ENCODE measurements around the gene MIOX.

The MIOX gene

GRCh38 chr22:50446708-50447575, 39.7 kb upstream of the MIOX start:
- no peak overlapping the region for H3K4me3 ChIP-seq (ENCODE audit: low read length)
- H3K4me1 ChIP-seq (ENCODE audit: control insufficient read depth, low read length): peaks cover 45% of the 10 kb centered on the region
- TF ChIP-seq EZH2phosphoT487 (IDR thresholded peaks at IDR 0.05; ENCODE audit: borderline replicate concordance, low read length) (no peak), CTCF (IDR thresholded peaks at IDR 0.05; ENCODE audit: low read depth, low read length, poor library complexity, severe bottlenecking) (no peak)
- H3K36me3 ChIP-seq (ENCODE audit: control insufficient read depth, low read length): peaks cover 81% of the 10 kb centered on the region
- H3F3A ChIP-seq (ENCODE audit: control insufficient read depth, insufficient read depth): peaks cover 49% of the 10 kb centered on the region
- H3K27me3 ChIP-seq (ENCODE audit: control insufficient read depth, low read length): no peaks in the 10 kb centered on the region
- H3K27ac ChIP-seq (ENCODE audit: low read depth, low read length): no peak overlapping the region
- H3K79me2 ChIP-seq (ENCODE audit: control insufficient read depth, low read length): peaks cover 20% of the 10 kb centered on the region
- H3K9me2 ChIP-seq (replicated peaks; ENCODE audit: control insufficient read depth, low read length): no peaks in the 10 kb centered on the region
- H4K20me1 ChIP-seq (ENCODE audit: control insufficient read depth, insufficient read depth, low read depth, low read length): no peaks in the 10 kb centered on the region; the same call in 1 of the 2 replicates
- H3K9me3 ChIP-seq (ENCODE audit: control insufficient read depth, insufficient read depth, low read length): no peaks in the 10 kb centered on the region
- no peak overlapping the region for H3K4me2 ChIP-seq (ENCODE audit: low read length)

DNA sequence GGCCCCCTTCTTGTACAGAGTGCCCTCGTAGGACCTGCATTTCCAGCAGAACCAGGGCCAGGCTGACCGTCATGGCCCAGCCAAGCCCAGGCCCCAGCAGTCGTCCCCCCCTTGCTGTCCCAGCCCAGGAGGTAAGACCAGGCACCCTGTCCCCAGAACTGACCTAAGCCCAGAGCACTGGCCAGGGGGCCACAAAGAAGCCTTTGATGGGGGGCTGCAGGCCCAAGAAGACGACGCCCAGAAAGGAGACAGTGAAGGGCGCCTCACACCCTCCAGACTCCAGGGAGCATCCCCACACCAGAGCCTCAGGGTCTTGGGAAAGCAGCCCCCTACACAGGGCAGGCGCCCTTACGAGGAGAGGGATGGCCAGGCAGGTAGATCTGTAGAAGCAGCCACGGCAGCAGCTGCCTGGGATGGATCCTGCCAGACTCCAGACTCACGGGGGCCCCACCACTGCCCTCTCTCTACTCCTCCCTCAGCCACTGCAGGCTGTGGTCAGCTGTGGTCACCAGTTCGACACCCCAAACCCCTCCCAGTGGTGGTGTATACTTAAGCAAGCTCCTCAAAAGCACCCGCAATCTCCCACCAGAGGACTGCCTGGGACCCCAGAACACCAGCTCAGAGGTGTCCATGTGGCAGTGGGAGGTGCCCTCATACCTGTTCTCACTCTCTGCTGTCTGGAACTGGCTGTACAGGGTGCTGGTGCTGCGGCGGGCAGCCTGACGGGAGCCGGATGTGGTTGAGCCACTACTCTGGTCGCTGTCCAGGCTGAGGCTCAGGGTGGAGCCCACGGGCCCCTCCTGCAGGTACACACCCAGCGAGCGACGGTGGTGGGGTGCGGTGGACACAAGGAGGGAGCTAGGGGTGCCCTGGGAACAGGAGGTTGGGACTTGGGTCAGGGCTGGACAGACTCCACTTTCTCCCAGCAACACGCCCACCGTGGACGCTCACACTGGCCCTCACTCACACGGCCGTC, 38.8 kb upstream of the MIOX start:
- Histone ChIP-seq H3K9me2 (replicated peaks; ENCODE audit: control insufficient read depth, low read length) (no peaks in the 10 kb centered on the region), H3K4me2 (ENCODE audit: low read length) (no peak overlapping the region), H3K27me3 (ENCODE audit: control insufficient read depth, low read length) (no peaks in the 10 kb centered on the region), H3K4me1 (ENCODE audit: control insufficient read depth, low read length) (peaks cover 54% of the 10 kb centered on the region), H3K27ac (ENCODE audit: low read depth, low read length) (no peak overlapping the region), H3F3A (ENCODE audit: control insufficient read depth, insufficient read depth) (peaks cover 57% of the 10 kb centered on the region), H3K36me3 (ENCODE audit: control insufficient read depth, low read length) (peaks cover 88% of the 10 kb centered on the region), H3K4me3 (ENCODE audit: low read length) (no peak overlapping the region), H4K20me1 (ENCODE audit: control insufficient read depth, insufficient read depth, low read depth, low read length) (no peaks in the 10 kb centered on the region; the same call in 1 of the 2 replicates), H3K9me3 (ENCODE audit: control insufficient read depth, insufficient read depth, low read length) (no peaks in the 10 kb centered on the region), H3K79me2 (ENCODE audit: control insufficient read depth, low read length) (peaks cover 24% of the 10 kb centered on the region)
- TF ChIP-seq EZH2phosphoT487 (IDR thresholded peaks at IDR 0.05; ENCODE audit: borderline replicate concordance, low read length): no peak
- TF ChIP-seq CTCF (IDR thresholded peaks at IDR 0.05; ENCODE audit: low read depth, low read length, poor library complexity, severe bottlenecking): no peak

DNA sequence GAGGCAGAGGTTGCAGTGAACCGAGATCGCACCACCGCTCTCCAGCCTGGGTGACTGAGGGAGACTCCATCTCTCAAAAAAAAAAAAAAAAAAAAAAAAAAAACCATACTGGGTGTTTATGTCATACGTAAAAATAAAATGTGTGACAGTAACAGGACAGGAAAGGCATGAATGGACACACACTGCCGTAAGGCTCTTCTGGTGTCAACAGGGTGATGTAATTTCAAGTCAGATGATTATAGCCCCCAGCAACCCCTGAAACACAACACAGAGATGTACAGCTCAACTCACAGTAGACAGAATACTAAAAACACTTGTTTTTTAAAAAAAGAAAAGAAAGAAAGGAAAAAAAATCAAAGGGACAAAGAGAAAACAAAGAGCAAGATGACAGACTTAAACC, 34.0 kb upstream of the MIOX start:
- peaks cover 29% of the 10 kb centered on the region for H3K79me2 ChIP-seq (ENCODE audit: control insufficient read depth, low read length)
- H3K4me1 ChIP-seq (ENCODE audit: control insufficient read depth, low read length): peaks cover 52% of the 10 kb centered on the region
- H3K36me3 ChIP-seq (ENCODE audit: control insufficient read depth, low read length): peaks cover 92% of the 10 kb centered on the region
- H3K9me3 ChIP-seq (ENCODE audit: control insufficient read depth, insufficient read depth, low read length): no peaks in the 10 kb centered on the region
- peak overlapping the region; percentile 22; the same call in 1 of the 2 replicates for H3K27ac ChIP-seq (ENCODE audit: low read depth, low read length)
- no peaks in the 10 kb centered on the region for H3K27me3 ChIP-seq (ENCODE audit: control insufficient read depth, low read length)
- H3K4me2 ChIP-seq (ENCODE audit: low read length): no peak overlapping the region
- H4K20me1 ChIP-seq (ENCODE audit: control insufficient read depth, insufficient read depth, low read depth, low read length): no peaks in the 10 kb centered on the region
- no peak overlapping the region for H3K4me3 ChIP-seq (ENCODE audit: low read length)
- TF ChIP-seq CTCF (IDR thresholded peaks at IDR 0.05; ENCODE audit: low read depth, low read length, poor library complexity, severe bottlenecking) (no peak), EZH2phosphoT487 (IDR thresholded peaks at IDR 0.05; ENCODE audit: borderline replicate concordance, low read length) (no peak)
- no peaks in the 10 kb centered on the region for H3K9me2 ChIP-seq (replicated peaks; ENCODE audit: control insufficient read depth, low read length)
- H3F3A ChIP-seq (ENCODE audit: control insufficient read depth, insufficient read depth): peaks cover 40% of the 10 kb centered on the region
